NT2/D1 (cell line): ENCODE data around the gene GNG12.

Experiments
- DNase-seq: peaks from one replicate; pipeline ENCODE4 v3.0.0-alpha.2; 2011; ENCODE audit warnings: low read depth, low spot score
- H3K27me3 ChIP-seq: 2 replicates; pipeline ENCODE4 v1.6.0; 2011; ENCODE audit warnings: mild to moderate bottlenecking; ENCODE audit not compliant: insufficient read length, insufficient read depth
- H3K36me3 ChIP-seq: 2 replicates; pipeline ENCODE4 v1.6.1; 2011; ENCODE audit warnings: mild to moderate bottlenecking, low read length, mixed read lengths; ENCODE audit not compliant: insufficient read depth, insufficient read length
- H3K4me1 ChIP-seq: 2 replicates; pipeline ENCODE4 v1.5.1; 2011; ENCODE audit not compliant: insufficient read depth, insufficient read length
- H3K4me3 ChIP-seq: 2 replicates; pipeline ENCODE4 v1.5.1; 2011; ENCODE audit warnings: low read depth; ENCODE audit not compliant: insufficient read length
- H3K9ac ChIP-seq: 2 replicates; pipeline ENCODE4 v1.6.0; 2011; ENCODE audit warnings: low read depth; ENCODE audit not compliant: insufficient read length
- H3K9me3 ChIP-seq: 2 replicates; pipeline ENCODE4 v1.5.1; 2011; ENCODE audit warnings: mild to moderate bottlenecking, low read length; ENCODE audit not compliant: insufficient read depth
- SUZ12 ChIP-seq: IDR thresholded peaks from 2 replicates; pipeline ENCODE4 v1.6.1; 2011; ENCODE audit not compliant: insufficient read length, insufficient read depth; ENCODE audit errors: extremely low read depth
- YY1 ChIP-seq: IDR thresholded peaks from 2 replicates; pipeline ENCODE4 v1.6.1; 2011; ENCODE audit not compliant: insufficient read length, insufficient read depth
- ZNF274 ChIP-seq: IDR thresholded peaks from 2 replicates; pipeline ENCODE4 v1.6.1; 2011; ENCODE audit warnings: mild to moderate bottlenecking, low read depth, low read length

The GNG12 gene

DNA sequence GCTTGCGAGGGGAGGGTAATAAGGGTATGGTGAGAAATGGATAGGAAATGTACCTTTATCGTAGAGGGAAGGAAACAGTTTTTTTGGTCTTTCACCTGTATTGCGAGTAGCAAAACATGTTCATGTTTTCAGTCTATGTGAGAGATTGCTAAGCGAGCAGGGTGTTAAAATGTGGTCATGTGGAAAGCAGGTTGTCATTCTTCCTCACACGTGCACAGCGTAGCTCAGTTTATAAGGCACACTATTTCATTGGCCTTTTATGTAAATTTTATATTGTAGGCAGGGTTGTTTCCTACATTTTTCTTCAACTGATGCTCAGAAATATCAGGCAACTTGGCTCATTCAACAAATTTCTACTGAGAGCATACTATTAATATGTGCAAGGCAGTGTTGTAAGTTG, 18.5 kb upstream of the GNG12 start:
- H3K4me3 ChIP-seq = no peak overlapping the region
- no peak for DNase-seq

DNA sequence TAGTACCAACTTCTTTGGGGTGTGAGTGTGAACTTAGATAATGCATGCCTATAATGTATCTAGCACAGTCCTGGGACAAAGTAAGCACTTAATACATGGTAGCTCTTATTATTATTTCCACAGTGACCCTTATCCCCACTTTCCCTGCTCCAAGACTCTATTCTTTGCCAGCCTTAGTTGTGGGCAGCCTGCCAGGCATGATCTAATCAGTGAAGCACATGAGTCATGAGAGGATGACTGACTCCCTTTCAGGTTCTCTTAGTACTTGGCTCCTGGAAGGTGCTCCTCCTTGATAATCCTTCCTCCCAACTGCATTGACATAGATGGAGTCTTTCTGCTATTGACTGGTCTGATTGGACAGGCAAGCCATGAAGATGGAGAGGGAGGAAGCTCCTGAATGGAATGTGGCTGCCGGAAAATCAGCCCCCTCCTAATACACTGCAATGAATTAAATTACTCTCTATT, 17.4 kb upstream of the GNG12 start:
- H3K9ac ChIP-seq = no peak overlapping the region
- H3K9me3 ChIP-seq = no peaks in the 10 kb centered on the region
- no peaks in the 10 kb centered on the region for H3K4me1 ChIP-seq
- DNase-seq = no peak
- no peak for TF ChIP-seq YY1
- TF ChIP-seq ZNF274 = no peak
- TF ChIP-seq SUZ12 = no peak
- no peak overlapping the region for H3K4me3 ChIP-seq
- no peaks in the 10 kb centered on the region for H3K36me3 ChIP-seq
- no peaks in the 10 kb centered on the region for H3K27me3 ChIP-seq

More for the DNA sequence above, 18.5 kb upstream of the GNG12 start:
- TF ChIP-seq SUZ12 = no peak
- TF ChIP-seq ZNF274 = no peak
- TF ChIP-seq YY1 = no peak
- H3K9me3 ChIP-seq = no peaks in the 10 kb centered on the region
- no peaks in the 10 kb centered on the region for H3K27me3 ChIP-seq
- no peak overlapping the region for H3K9ac ChIP-seq
- H3K36me3 ChIP-seq = no peaks in the 10 kb centered on the region
- H3K4me1 ChIP-seq = no peaks in the 10 kb centered on the region

DNA sequence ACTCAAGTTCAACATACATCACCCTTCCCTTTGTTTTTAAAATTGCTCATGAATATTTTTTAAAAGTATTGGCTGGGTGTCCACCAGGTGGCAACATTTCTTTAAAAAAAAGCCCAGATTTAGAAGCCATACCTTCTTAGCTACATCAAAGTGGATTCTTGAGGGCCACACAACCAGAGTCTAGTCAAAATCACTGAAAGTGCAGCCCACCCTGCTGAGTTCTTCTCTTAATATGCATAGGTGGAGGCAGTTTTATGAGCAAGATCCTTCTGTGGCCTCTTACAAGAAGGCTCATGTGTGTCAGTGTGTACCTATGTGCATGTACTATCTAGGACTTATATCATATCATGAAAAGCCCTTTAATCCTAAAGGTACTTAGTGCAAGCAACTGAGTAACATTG, 16.9 kb upstream of the GNG12 start:
- Histone ChIP-seq H3K36me3 (no peaks in the 10 kb centered on the region), H3K4me3 (no peak overlapping the region), H3K27me3 (no peaks in the 10 kb centered on the region), H3K9me3 (no peaks in the 10 kb centered on the region), H3K4me1 (no peaks in the 10 kb centered on the region), H3K9ac (no peak overlapping the region)
- DNase-seq = no peak
- no peak for TF ChIP-seq YY1
- TF ChIP-seq SUZ12 = no peak
- no peak for TF ChIP-seq ZNF274

DNA sequence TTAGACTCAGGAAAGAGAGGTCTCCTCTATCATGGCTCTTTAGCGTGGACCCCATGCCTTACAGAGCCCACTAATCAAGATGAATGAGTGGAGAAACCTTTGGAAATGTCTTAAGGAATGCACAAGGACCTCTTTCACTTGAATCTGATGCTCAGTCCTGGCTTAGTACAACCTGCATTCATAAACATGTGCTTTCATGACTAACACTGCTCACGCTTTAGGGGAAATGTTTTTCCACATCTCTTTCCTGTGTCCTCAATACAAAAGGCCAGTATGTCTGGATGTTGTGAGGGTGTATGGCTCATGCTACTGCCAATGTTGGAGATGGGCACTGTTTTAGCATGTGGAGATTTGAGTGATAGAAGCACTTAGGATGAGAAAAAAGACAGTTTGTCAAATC, 14.2 kb upstream of the GNG12 start:
- no peak for DNase-seq
- H3K4me1 ChIP-seq = no peaks in the 10 kb centered on the region

DNA sequence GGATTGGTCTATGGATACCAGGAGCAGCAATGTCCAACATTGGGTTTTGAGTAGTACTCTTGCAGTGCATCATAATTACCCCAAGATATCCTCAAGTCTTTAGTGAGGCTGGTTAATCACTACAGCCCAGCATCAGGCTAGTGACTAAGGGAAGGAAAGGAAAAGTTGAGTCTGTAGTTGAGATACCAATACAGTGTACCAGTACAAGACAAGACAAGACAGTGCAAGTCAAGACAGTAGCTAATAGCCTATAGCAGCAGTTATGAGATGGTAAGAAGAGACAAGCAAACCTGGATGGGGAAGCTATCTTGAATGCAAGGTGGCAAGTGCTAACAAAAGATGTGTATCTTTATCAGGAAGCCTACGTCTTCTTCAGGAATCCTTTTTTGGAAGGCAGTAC, 13.3 kb upstream of the GNG12 start:
- H3K4me1 ChIP-seq = no peaks in the 10 kb centered on the region
- 0 out of 2 replicates have a peak, but pooled peaks cover 8% of the 10 kb centered on the region for H3K9me3 ChIP-seq
- no peak overlapping the region for H3K4me3 ChIP-seq
- no peak for TF ChIP-seq YY1
- TF ChIP-seq SUZ12 = no peak
- no peak for TF ChIP-seq ZNF274
- H3K27me3 ChIP-seq = no peaks in the 10 kb centered on the region
- H3K36me3 ChIP-seq = no peaks in the 10 kb centered on the region
- DNase-seq = no peak
- no peak overlapping the region for H3K9ac ChIP-seq

More for the DNA sequence above, 14.2 kb upstream of the GNG12 start:
- Histone ChIP-seq H3K27me3 (no peaks in the 10 kb centered on the region), H3K4me3 (no peak overlapping the region), H3K36me3 (no peaks in the 10 kb centered on the region), H3K9me3 (0 out of 2 replicates have a peak, but pooled peaks cover 8% of the 10 kb centered on the region), H3K9ac (no peak overlapping the region)
- TF ChIP-seq ZNF274 (no peak), SUZ12 (no peak), YY1 (no peak)

DNA sequence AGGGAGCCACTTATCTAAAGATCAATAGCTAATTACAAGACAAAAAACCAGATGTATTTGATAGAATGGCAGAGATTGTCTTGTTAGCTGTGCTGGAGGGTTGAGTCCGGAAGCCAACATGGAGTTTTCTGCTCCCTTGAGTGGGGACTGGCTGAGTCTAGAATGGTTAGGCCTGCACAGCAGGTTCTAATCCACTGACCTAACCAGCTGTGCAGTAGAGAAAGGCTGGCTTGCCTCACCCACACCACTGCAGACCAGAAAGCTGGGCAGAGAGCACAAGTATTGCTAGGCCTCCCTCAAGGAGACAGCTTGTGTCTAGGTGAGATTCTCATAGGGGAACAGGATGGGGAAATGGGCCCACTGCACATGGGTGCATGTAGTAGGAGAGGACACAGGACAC, 11.7 kb upstream of the GNG12 start:
- no peak overlapping the region for H3K4me3 ChIP-seq
- H3K36me3 ChIP-seq = no peaks in the 10 kb centered on the region
- H3K9me3 ChIP-seq = 0 out of 2 replicates have a peak, but pooled peaks cover 8% of the 10 kb centered on the region
- H3K9ac ChIP-seq = no peak overlapping the region
- H3K27me3 ChIP-seq = no peaks in the 10 kb centered on the region
- TF ChIP-seq YY1 = no peak
- no peak for TF ChIP-seq ZNF274
- no peak for TF ChIP-seq SUZ12
- no peaks in the 10 kb centered on the region for H3K4me1 ChIP-seq
- no peak for DNase-seq

DNA sequence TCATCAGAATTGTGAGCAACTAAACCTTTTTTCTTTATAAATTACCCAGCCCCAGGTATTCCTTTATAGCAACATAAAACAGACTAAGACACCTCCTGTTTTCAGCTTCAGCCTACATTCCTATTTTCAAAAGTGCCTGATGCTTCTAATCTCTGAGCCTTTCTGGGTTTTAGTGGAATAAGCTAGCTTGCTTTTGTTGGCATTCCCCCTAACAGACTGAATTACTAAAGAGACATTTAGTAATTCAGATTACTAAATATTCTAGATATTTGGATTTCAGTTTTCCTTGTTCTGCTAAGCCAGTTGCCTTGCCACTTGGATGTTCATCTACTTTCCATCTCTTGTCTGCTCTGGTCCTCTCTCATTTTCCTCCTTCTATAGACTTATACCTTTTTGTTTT, 10.5 kb upstream of the GNG12 start:
- Histone ChIP-seq H3K4me3 (no peak overlapping the region), H3K9ac (no peak overlapping the region), H3K36me3 (no peaks in the 10 kb centered on the region), H3K9me3 (0 out of 2 replicates have a peak, but pooled peaks cover 8% of the 10 kb centered on the region), H3K27me3 (no peaks in the 10 kb centered on the region), H3K4me1 (no peaks in the 10 kb centered on the region)
- TF ChIP-seq YY1 = no peak
- no peak for TF ChIP-seq SUZ12
- TF ChIP-seq ZNF274 = no peak
- DNase-seq = no peak

DNA sequence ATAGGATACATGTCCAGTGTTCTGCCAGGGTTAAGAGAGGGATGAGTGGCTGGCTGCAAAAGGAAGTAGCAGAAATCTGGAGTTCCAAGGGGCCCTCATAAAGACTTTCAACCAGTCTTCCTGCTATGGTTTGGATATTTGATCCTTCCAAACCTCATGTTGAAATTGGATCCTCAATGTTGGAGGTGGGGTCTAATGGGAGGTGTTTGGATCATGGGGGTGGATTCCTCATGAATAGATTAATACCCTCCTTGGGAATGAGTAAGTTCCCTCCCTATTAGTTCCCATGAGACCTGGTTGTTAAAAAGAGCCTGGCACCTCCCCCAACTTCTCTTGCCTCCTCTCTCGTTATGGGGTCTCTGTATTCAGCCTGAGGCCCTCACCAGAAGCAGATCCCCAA, 10.1 kb upstream of the GNG12 start:
- no peak for TF ChIP-seq SUZ12
- TF ChIP-seq ZNF274 = no peak
- no peak for TF ChIP-seq YY1
- H3K4me1 ChIP-seq = no peaks in the 10 kb centered on the region
- no peak overlapping the region for H3K4me3 ChIP-seq
- DNase-seq = no peak
- 0 out of 2 replicates have a peak, but pooled peaks cover 8% of the 10 kb centered on the region for H3K9me3 ChIP-seq
- no peaks in the 10 kb centered on the region for H3K36me3 ChIP-seq
- H3K27me3 ChIP-seq = no peaks in the 10 kb centered on the region
- no peak overlapping the region for H3K9ac ChIP-seq
